ENCODE results near the gene CA4. TPM values are rescaled to one million over a fixed set of nuclear protein-coding genes. Genes with fewer than 3 reads are reported as not detected.
A peak's percentile ranks its signal among the peaks of the same experiment; 100 is the strongest.

CA4 gene
- polyA plus RNA-seq, 1 experiment = not detected

DNA sequence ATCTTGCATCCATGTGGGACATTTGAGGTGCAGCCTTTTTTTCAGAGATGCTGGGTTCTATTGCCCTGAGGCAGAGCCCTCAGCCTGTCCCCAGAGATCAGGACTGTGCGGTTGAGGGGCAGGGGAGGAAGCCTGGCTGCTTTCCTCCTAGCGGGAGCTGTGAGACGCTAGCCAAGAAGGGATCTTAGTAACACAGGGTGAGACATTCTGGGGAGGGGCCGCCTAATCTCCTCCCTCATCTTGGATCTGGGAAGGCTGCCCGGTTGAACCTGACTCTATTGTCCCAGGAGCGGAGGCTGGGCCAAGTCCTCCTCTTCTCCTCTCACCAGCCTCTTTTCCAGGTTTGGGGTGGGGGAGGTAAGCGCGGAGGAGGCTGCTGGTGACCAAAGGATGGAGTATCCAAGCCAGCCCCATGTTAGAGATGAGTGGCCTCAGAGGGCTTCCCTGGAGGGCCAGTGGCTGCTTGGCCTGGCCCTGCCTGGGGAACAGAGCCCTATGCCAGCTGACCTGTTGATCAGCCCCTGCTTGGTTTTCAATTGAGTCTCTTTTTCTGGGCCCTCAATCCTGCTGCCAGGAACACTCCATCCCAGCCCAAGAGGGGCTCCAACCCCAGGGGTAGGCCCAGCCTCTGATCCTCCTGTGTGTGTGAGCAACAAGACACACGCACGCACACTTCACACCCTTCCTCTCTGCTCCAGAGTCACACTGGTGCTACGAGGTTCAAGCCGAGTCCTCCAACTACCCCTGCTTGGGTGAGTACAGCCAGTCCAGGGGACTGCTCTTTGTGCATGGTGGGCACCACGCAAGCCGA is 5.0 kb downstream of the CA4 start:
- TF ChIP-seq, protein P1, sequence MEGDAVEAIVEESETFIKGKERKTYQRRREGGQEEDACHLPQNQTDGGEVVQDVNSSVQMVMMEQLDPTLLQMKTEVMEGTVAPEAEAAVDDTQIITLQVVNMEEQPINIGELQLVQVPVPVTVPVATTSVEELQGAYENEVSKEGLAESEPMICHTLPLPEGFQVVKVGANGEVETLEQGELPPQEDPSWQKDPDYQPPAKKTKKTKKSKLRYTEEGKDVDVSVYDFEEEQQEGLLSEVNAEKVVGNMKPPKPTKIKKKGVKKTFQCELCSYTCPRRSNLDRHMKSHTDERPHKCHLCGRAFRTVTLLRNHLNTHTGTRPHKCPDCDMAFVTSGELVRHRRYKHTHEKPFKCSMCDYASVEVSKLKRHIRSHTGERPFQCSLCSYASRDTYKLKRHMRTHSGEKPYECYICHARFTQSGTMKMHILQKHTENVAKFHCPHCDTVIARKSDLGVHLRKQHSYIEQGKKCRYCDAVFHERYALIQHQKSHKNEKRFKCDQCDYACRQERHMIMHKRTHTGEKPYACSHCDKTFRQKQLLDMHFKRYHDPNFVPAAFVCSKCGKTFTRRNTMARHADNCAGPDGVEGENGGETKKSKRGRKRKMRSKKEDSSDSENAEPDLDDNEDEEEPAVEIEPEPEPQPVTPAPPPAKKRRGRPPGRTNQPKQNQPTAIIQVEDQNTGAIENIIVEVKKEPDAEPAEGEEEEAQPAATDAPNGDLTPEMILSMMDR (IDR thresholded peaks at IDR 0.05; ENCODE audit: insufficient read depth, low read depth, low read length) = no peak
- peaks cover 21% of the 10 kb centered on the region for H3K27me3 ChIP-seq (ENCODE audit: control insufficient read depth, insufficient read depth, low read length)
- CTCF ChIA-PET = interaction anchor here (0.6 to 1.4 kb wide), 3 partner anchors 11 to 14 kb away, joined by 3 to 4 read pairs (median 4); no protein-coding TSS in a partner anchor

DNA sequence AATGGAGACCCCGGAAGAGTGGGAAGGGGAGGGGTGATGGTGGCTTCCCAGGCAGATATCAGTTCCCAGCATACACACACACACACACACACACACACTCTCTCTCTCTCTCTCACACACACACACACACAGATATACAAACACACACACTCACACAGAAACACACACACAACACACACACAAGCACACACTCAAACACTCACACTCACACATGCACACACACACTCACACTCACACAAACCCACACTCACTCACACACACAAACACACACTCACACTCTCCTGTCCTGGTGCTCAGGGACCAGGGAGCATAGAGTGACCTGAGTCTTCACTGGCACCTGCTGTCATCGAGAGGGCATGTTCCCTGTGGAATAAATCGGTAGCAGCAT is 5.6 kb downstream of the CA4 start:
- H3K27me3 ChIP-seq (ENCODE audit: control insufficient read depth, insufficient read depth, low read length) = peaks cover 17% of the 10 kb centered on the region

More for the DNA sequence above, 5.0 kb downstream of the CA4 start:
- POLR2A ChIA-PET = no interaction called here
- DNase-seq (ENCODE audit: low read depth) = peak; percentile 46
- Histone ChIP-seq H3K36me3 (ENCODE audit: control insufficient read depth, insufficient read depth, low read length) (no peaks in the 10 kb centered on the region), H3K4me3 (ENCODE audit: low read depth, low read length) (no peak overlapping the region)

DNA sequence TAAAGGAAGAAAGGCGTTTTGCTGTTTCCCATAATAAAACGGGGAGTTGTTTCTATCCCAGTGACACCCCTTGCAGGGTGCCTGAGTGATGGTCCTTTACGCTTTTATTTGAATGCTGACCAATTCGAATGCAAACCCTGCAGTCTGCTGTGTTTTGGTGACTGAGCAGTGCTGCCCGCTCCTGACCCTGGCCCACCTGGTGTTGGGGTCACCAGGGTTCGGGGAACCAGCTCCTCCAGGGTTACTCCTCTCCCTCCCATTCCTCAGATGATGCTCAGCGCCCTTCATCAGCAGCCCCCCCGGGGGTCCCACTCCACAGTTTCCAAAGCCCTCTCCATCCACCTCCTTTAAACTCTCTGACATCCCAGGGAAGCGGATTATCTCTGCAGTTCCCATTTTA is 6.0 kb downstream of the CA4 start:
- no peak for DNase-seq (ENCODE audit: low read depth)
- TF ChIP-seq, protein P1 (IDR thresholded peaks at IDR 0.05; ENCODE audit: insufficient read depth, low read depth, low read length) = no peak
- Histone ChIP-seq H3K36me3 (ENCODE audit: control insufficient read depth, insufficient read depth, low read length) (no peaks in the 10 kb centered on the region), H3K27me3 (ENCODE audit: control insufficient read depth, insufficient read depth, low read length) (peaks cover 16% of the 10 kb centered on the region), H3K4me3 (ENCODE audit: low read depth, low read length) (no peak overlapping the region)
- POLR2A ChIA-PET = no interaction called here
- CTCF ChIA-PET = no interaction called here

More for the DNA sequence above, 5.6 kb downstream of the CA4 start:
- no peak for DNase-seq (ENCODE audit: low read depth)
- TF ChIP-seq, protein P1 (IDR thresholded peaks at IDR 0.05; ENCODE audit: insufficient read depth, low read depth, low read length) = no peak
- Histone ChIP-seq H3K36me3 (ENCODE audit: control insufficient read depth, insufficient read depth, low read length) (no peaks in the 10 kb centered on the region), H3K4me3 (ENCODE audit: low read depth, low read length) (no peak overlapping the region)
- CTCF ChIA-PET = no interaction called here
- POLR2A ChIA-PET = no interaction called here

DNA sequence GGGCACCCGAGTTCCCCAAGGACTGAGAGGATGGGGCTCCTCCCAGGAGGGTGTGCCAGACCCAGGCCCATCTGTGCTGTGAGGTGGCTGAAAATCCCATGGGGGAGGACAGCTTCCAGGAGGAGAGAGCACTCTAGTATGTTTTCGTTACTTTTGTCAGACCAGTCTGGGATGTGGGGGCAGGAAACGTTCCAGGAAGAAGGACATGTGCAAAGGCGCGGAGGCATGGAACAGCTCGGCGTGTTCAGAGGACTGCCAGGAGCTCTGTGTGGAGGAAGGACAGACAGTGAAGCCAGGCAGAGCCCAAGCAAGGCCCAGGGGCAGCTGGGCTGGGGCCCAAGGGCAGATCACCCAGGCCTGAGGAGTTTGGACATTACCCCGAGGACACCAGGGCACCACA is 7.0 kb downstream of the CA4 start:
- ChIA-PET POLR2A (no interaction called here), CTCF (interaction anchor here (0.7 kb wide), 1 partner anchor 14 kb away, joined by 3 read pairs; no protein-coding TSS in a partner anchor)
- no peaks in the 10 kb centered on the region for H3K36me3 ChIP-seq (ENCODE audit: control insufficient read depth, insufficient read depth, low read length)
- H3K4me3 ChIP-seq (ENCODE audit: low read depth, low read length) = no peak overlapping the region
- no peak for DNase-seq (ENCODE audit: low read depth)
- peaks cover 11% of the 10 kb centered on the region for H3K27me3 ChIP-seq (ENCODE audit: control insufficient read depth, insufficient read depth, low read length)
- TF ChIP-seq, protein P1 (IDR thresholded peaks at IDR 0.05; ENCODE audit: insufficient read depth, low read depth, low read length) = no peak

DNA sequence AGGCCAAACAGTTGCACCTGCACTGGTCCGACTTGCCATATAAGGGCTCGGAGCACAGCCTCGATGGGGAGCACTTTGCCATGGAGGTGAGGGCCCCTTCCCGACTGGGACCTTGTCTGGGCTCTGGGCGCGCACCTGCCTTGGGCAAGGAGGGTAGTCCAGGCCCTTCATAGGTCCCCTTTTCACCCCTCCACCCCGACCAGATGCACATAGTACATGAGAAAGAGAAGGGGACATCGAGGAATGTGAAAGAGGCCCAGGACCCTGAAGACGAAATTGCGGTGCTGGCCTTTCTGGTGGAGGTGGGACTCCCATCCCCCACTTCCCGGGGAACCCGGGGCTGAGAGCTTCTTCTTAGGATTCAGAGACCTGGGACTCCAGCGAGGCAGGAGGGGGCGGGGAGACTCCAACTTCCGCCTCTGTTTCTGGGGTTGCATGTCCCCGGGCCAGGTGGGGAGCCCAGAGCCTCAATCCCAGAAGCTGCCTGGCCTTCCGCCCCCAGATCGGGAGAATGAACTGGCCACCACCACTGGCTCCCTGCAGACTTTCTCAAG is 7.8 kb downstream of the CA4 start:
- no peak for DNase-seq (ENCODE audit: low read depth)
- TF ChIP-seq, protein P1 (IDR thresholded peaks at IDR 0.05; ENCODE audit: insufficient read depth, low read depth, low read length) = no peak
- POLR2A ChIA-PET = no interaction called here
- H3K27me3 ChIP-seq (ENCODE audit: control insufficient read depth, insufficient read depth, low read length) = peaks cover 5% of the 10 kb centered on the region
- H3K4me3 ChIP-seq (ENCODE audit: low read depth, low read length) = no peak overlapping the region
- CTCF ChIA-PET = interaction anchor here (0.7 to 1.3 kb wide), 2 partner anchors 14 to 18 kb away, joined by 3 read pairs; no protein-coding TSS in a partner anchor
- H3K36me3 ChIP-seq (ENCODE audit: control insufficient read depth, insufficient read depth, low read length) = no peaks in the 10 kb centered on the region
